GM10248 (cell line): ENCODE data around the gene STAT3.
"Not testable (repeated sequence)": the region's sequence is repeated elsewhere in the genome, so short reads cannot be mapped to it uniquely, and the experiment has no call there.

Experiments used
- CTCF ChIA-PET: fragments of 300-600 bp; sonication (Branson Sonifier 250); formaldehyde crosslinking; extraction: SDS; loops from one replicate; lab custom pipeline; 2021; ENCODE audit warnings: antibody characterized with exemption; lab: Yijun Ruan, JAX
- POLR2A ChIA-PET: fragments of 350-650 bp; sonication (Branson Sonifier 250); formaldehyde crosslinking; extraction: SDS; loops from one replicate; lab custom pipeline; 2020; ENCODE audit warnings: antibody characterized with exemption; lab: Yijun Ruan, JAX
- DNase-seq: peaks from one replicate; pipeline ENCODE4 v3.0.0; 2012; ENCODE audit errors: extremely low spot score
- CTCF ChIP-seq: IDR thresholded peaks from 2 replicates; pipeline ENCODE4 v1.5.1; 2012; ENCODE audit warnings: mild to moderate bottlenecking, low read depth; ENCODE audit errors: extremely low read depth, missing control alignments, control extremely low read depth

The STAT3 gene

GRCh38 chr17:42399948-42400843 is 12.0 kb upstream of the STAT3 start:
- POLR2A ChIA-PET, result interaction anchor here (0.6 kb wide), 1 partner anchor 334 kb away, joined by 4 read pairs; no protein-coding TSS in a partner anchor

GRCh38 chr17:42399121-42399520 is 10.9 kb upstream of the STAT3 start:
- POLR2A ChIA-PET, result interaction anchor here (1.3 kb wide), 1 partner anchor 11 kb away, joined by 4 read pairs; the partner anchor contains the start of gene STAT3
- CTCF ChIA-PET, result interaction anchor here (0.9 to 30.0 kb wide), 3 partner anchors 10 to 77 kb away, joined by 3 to 890 read pairs (median 10); partner anchors contain the start of gene STAT3
- DNase-seq, result no peak
- TF ChIP-seq CTCF, result no peak

More at GRCh38 chr17:42399948-42400843, 12.0 kb upstream of the STAT3 start:
- CTCF ChIA-PET, result interaction anchor here (0.8 to 30.0 kb wide), 5 partner anchors 11 to 127 kb away, joined by 3 to 890 read pairs (median 3); partner anchors contain the start of genes CAVIN1 and STAT3
- no peak for DNase-seq
- TF ChIP-seq CTCF, result no peak

- DNase-seq, POLR2A ChIA-PET: not testable (repeated sequence)
- CTCF ChIA-PET, result interaction anchor here (1.5 to 30.0 kb wide), 3 partner anchors 11 to 73 kb away, joined by 3 to 890 read pairs (median 19); no protein-coding TSS in a partner anchor
These were observed 7.4 kb upstream of the STAT3 start for GRCh38 chr17:42395601-42396000.

- ChIA-PET CTCF (interaction anchor here (1.1 to 30.0 kb wide), 4 partner anchors 9 to 72 kb away, joined by 4 to 890 read pairs (median 26); no protein-coding TSS in a partner anchor), POLR2A (no interaction called here)
- no peak for DNase-seq
- TF ChIP-seq CTCF, result no peak
These were observed 6.6 kb upstream of the STAT3 start for GRCh38 chr17:42394838-42395237.

- no peak for TF ChIP-seq CTCF
- CTCF ChIA-PET, result interaction anchor here (2.7 to 30.0 kb wide), 3 partner anchors 11 to 70 kb away, joined by 20 to 890 read pairs (median 32); no protein-coding TSS in a partner anchor
- DNase-seq, result peak; percentile 70
- POLR2A ChIA-PET, result interaction anchor here (0.6 to 0.9 kb wide), 3 partner anchors 50 to 265 kb away, joined by 3 to 6 read pairs (median 3); no protein-coding TSS in a partner anchor
These were observed 4.6 kb upstream of the STAT3 start for GRCh38 chr17:42392692-42393415.

GRCh38 chr17:42391439-42391838 is 3.2 kb upstream of the STAT3 start:
- ChIA-PET CTCF (interaction anchor here (1.1 to 30.0 kb wide), 4 partner anchors 12 to 69 kb away, joined by 3 to 890 read pairs (median 26); no protein-coding TSS in a partner anchor), POLR2A (interaction anchor here (0.6 to 0.9 kb wide), 2 partner anchors 49 to 103 kb away, joined by 3 to 4 read pairs; no protein-coding TSS in a partner anchor)
- DNase-seq, result not testable (repeated sequence)

- CTCF ChIA-PET, result interaction anchor here (2.5 to 30.0 kb wide), 2 partner anchors 13 to 67 kb away, joined by 21 to 890 read pairs; no protein-coding TSS in a partner anchor
- POLR2A ChIA-PET, result interaction anchor here (1.5 kb wide), 1 partner anchor 11 kb away, joined by 5 read pairs; no protein-coding TSS in a partner anchor
- no peak for TF ChIP-seq CTCF
- DNase-seq, result no peak
These were observed 1.7 kb upstream of the STAT3 start for GRCh38 chr17:42389899-42390298.
